ENCODE data around the gene KPNA4.

- TF ChIP-seq POLR2AphosphoS5 (IDR thresholded peaks at IDR 0.05) = no peak
- no peak for TF ChIP-seq CTCF (IDR thresholded peaks at IDR 0.05 in 8 of 11, conservative IDR thresholded peaks at IDR 0.05 in 3 of 11)
- TF ChIP-seq POLR2A (IDR thresholded peaks at IDR 0.05) = no peak
Observed at GRCh38 chr3:160470181-160470580, 95.2 kb downstream of the KPNA4 start.

Measured in spleen (tissue), 7 donors.